Islet of Langerhans (tissue), 1 donor: ENCODE data around the gene MDH1.
"Not testable (repeated sequence)": the region's sequence is repeated elsewhere in the genome, so short reads cannot be mapped to it uniquely, and the experiment has no call there.

ENCODE experiments used
- FAIRE-seq: peaks from one replicate; lab custom pipeline; 2011; peaks lifted over from hg19 to GRCh38; lab: Jason Lieb, UNC

Gene MDH1

GRCh38 chr2:63588385-63589147 is at the start of gene MDH1, which contains the start of gene WDPCP:
Gene MDH1 (plus strand): TSS chr2:63588963. CDS start chr2:63589044, 81 bp downstream.
Gene WDPCP (minus strand): TSS chr2:63588477. CDS start chr2:63588271, 206 bp downstream.
- FAIRE-seq = peak; percentile 88

DNA sequence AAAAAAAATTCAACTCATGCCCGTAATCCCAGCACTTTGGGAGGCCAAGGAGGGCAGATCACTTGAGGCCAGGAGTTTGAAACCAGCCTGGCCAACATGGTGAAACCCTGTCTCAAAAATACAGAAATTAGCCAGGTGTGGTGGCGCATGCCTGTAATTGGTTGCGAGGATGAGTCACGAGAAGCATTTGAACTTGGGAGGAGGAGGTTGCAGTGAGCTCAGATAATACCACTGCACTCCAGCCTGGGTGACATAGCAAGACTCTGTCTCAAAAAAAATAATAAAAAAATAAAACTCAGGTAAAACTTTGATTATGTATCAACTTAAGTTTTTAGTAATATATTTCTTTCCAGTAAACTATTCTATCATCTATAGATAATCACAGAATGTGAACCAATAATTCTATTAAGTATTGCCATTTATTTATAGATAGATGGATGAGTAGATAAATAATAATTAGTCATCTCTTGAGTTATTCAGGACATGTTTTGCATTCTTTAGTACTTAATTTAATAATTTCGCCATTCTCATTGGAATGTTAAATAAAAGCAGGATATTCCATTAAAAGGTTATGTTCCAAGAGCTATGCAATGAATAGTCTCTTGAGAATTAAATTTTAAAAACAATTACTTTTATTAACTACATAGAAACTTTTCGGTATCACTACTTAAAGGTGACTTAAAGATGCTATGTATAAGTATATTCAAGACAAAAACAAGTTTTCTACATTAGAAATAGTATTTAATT is 49.2 kb upstream of the MDH1 start:
- no peak for FAIRE-seq

- FAIRE-seq = peak; percentile 77
Observed at GRCh38 chr2:63544017-63544627, 44.6 kb upstream of the MDH1 start.

DNA sequence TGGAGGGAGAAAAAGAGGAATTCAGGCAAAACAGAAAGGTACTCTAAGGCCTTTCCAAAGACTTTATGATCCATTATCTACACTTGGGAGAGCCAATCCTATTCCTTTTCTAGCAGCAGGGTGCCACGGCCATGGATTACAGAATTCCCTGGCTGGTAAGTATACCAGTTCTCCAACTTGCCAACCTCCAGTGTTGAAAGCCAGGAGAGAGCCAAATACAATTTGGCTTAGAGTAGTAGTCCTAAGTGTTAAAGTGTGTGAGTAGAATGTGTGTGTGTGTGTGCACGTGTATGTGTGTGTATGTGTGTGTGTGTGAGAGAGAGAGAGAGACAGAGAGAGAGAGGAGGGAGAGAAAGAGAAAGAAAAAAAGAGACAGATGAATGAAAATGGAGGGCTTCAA is 43.7 kb upstream of the MDH1 start:
- FAIRE-seq = no peak

GRCh38 chr2:63553049-63553448 is 35.7 kb upstream of the MDH1 start:
- no peak for FAIRE-seq

DNA sequence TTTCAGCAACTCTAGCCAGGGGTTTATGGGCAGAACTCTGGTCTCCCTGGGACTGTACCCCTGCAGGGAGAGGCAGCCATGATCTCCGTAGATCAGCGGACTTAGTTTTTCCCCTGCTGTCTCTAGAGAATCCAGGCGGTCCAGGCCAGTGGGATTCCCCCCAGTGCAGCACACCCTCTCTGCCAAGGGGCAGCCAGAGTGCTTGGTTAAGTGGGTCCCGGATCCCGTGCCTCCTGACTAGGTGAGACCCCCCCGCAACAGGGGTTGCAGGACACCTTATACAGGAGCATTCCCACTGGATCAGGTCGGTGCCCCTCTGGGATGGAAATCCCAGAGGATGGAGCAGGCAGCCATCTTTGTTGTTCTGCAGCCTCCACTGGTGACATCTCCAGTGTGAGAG is 33.5 kb upstream of the MDH1 start:
- no peak for FAIRE-seq

GRCh38 chr2:63555931-63556330 is 32.8 kb upstream of the MDH1 start:
- no peak for FAIRE-seq

DNA sequence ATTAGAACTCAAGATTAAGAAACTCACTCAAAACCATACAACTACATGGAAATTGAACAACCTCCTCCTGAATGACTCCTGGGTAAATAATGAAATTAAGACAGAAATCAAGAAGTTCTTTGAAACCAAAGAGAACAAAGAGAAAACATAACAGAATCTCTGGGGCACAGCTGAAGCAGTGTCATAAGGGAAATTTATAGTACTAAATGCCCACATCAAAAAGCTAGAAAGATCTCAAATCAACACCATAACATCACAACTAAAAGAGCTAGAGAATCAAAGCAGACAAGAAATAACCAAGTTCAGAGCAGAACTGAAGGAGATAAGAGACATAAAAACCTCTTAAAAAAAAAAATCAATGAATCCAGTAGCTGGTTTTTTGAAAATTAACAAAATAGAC is 30.9 kb upstream of the MDH1 start:
- not testable (repeated sequence) for FAIRE-seq

GRCh38 chr2:63558922-63559321 is 29.8 kb upstream of the MDH1 start:
- FAIRE-seq = not testable (repeated sequence)

DNA sequence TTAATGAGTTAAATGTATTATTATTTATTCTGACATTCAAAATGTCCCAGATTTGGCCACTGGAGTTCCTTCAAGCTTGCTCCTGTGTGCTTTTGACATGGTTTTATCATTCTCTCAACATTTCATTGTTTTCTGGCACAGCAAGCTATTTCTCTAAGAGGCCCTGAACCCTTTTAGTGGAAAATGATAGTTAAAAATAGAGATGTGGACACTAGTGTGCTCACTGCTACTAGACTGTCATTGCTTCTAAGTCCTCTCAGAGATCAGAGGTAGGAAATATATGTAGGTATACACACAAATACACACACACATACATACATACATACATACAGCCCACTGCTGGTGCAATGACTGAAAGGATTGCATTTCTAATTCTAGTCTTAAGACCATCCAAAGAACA is 26.0 kb upstream of the MDH1 start:
- no peak for FAIRE-seq

GRCh38 chr2:63569740-63570139 is 19.0 kb upstream of the MDH1 start:
- FAIRE-seq = no peak

GRCh38 chr2:63571291-63571690 is 17.5 kb upstream of the MDH1 start:
- no peak for FAIRE-seq

DNA sequence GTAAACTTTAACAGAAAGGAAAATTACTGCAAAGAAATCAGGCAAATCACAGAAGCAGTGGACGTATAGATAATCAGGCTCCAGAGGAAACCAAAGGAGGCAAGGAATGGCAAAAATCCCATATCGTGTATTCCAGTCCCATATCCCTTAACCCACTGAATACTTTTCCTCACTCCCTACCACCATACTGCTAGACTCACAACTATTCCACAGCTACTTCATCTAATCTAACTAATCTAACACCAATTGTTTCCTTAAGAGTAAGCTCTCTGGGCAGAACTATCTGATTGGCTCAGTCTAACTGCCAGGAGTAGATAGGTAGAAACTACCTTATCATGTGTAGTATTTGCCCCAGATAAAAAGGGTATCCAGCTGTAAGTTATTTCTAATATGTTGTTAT is 16.8 kb upstream of the MDH1 start:
- no peak for FAIRE-seq

DNA sequence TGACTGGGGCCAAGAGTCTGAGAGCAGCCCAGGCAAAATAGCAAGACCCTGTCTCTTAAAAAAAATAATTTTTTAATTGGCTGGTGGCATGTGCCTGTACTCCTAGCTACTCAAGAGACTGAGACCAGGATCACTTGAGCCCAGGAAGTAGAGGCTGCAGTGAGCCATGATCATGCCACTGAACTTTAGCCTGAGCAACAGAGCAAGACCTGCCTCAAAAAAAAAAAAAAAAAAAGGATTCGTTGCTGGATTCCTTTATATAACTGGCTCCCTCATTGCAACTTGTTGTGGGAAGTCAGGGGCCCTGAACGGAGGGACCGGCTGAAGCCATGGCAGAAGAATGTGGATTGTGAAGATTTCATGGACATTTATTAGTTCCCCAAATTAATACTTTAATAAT is 15.7 kb upstream of the MDH1 start:
- not testable (repeated sequence) for FAIRE-seq

GRCh38 chr2:63573726-63574345 is 14.9 kb upstream of the MDH1 start:
- not testable (repeated sequence) for FAIRE-seq

GRCh38 chr2:63576546-63576945 is 12.2 kb upstream of the MDH1 start:
- FAIRE-seq = no peak

DNA sequence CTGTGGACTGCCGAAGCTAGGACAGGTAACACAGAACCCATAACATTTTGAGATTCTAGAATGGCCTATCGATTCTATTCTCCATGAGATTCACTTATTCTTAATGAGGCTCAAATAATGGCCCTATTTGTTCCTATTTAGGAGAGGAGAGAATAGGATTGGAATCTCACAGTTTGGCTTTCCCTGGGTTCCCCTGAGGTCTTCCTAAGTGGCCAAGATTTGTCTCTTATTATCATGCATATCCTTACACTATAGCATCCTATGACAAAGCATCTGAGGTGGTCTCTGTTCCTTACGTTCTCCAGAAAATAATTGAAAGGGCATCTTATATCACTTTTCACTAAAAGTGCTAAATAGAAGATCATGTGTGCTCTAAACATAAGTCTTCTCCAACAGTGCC is 10.0 kb upstream of the MDH1 start:
- no peak for FAIRE-seq

DNA sequence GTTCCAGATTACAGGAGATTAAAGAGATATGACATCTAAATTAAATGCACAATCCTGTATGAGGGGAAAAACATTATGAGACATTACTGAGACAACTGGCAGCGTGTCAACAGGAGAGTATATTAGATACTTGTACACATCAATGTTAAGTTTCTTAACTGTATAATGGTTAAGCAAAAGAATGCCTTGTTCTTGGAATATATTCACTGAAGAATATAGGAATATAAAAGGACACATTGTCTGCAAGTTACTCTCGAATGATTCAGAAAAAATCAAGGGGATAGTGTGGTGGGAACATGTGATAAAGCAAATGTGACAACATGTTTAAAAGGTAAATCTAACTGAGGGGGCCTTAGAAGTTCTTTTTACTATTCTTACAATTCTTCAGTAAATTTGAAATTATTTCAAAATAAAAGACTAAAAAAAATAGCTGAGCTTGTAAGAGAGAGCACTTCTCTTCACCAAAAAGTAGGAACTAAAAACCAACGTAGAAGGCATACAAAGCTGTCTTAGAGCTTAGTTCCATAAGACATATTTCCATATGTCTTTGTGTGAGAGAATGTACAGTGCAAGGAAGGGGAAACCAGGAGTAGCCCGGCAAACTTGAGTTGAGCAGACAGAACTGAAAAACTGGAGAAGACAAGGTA is 8.0 kb upstream of the MDH1 start:
- no peak for FAIRE-seq

- no peak for FAIRE-seq
Observed at GRCh38 chr2:63581298-63581961, 7.3 kb upstream of the MDH1 start.

- FAIRE-seq = no peak
Observed at GRCh38 chr2:63582873-63583272, 5.9 kb upstream of the MDH1 start.

DNA sequence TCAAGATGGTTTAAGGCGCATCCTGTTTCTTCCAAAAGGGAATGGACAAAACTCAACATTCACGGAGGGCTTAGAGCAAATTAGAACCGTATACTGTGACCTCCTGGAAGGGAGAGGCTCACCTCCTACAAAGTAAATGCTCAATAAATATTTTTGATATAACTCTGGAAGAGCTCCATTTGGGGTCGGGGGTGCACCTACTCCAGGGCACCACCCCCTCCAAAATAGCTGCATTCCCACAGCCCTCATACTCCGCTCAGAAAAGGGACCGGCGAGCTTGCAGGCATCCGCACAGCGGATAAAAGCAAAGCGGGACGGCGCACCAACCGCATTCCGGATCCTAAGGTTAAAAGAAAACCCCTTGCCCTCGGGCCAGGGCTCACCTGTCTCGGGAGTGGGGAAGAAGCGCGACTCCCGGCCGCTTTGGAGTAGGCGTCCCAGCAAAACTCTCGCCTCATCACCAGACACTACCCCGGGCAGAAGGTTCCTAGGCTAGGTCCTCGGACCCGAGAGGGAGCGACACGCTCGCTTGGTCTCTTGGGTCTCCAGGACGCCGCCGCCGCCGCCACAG is 864 bp upstream of the MDH1 start:
- no peak for FAIRE-seq
